Measurements from ENCODE around the gene ARHGAP1. TPM values are rescaled to one million over a fixed set of nuclear protein-coding genes. Genes with fewer than 3 reads are reported as not detected.

The ARHGAP1 gene
- total RNA-seq, 1 donor from 2014 or later: 98.1 TPM

- Mint-ChIP-seq H3K4me3 (ENCODE audit: unreplicated experiment) (no peak overlapping the region), H3K36me3 (ENCODE audit: unreplicated experiment) (peaks cover 28% of the 10 kb centered on the region), H3K27me3 (ENCODE audit: unreplicated experiment) (no peaks in the 10 kb centered on the region), H3K4me1 (ENCODE audit: unreplicated experiment) (peaks cover under 1% of the 10 kb centered on the region), H3K9me3 (ENCODE audit: unreplicated experiment) (no peaks in the 10 kb centered on the region), H3K27ac (ENCODE audit: unreplicated experiment) (no peak overlapping the region)
- no peak for DNase-seq (ENCODE audit: extremely low spot score, unreplicated experiment)
- no peak for TF ChIP-seq CTCF (IDR thresholded peaks at IDR 0.05)
Observed at GRCh38 chr11:46642627-46643335, 57.6 kb downstream of the ARHGAP1 start.

- H3K4me3 Mint-ChIP-seq (ENCODE audit: unreplicated experiment): no peak overlapping the region
- no peaks in the 10 kb centered on the region for H3K9me3 Mint-ChIP-seq (ENCODE audit: unreplicated experiment)
- peaks cover 28% of the 10 kb centered on the region for H3K36me3 Mint-ChIP-seq (ENCODE audit: unreplicated experiment)
- no peaks in the 10 kb centered on the region for H3K27me3 Mint-ChIP-seq (ENCODE audit: unreplicated experiment)
- no peaks in the 10 kb centered on the region for H3K4me1 Mint-ChIP-seq (ENCODE audit: unreplicated experiment)
- TF ChIP-seq CTCF (IDR thresholded peaks at IDR 0.05): no peak
- no peak for DNase-seq (ENCODE audit: extremely low spot score, unreplicated experiment)
- no peak overlapping the region for H3K27ac Mint-ChIP-seq (ENCODE audit: unreplicated experiment)
Observed at GRCh38 chr11:46641639-46642038, 58.8 kb downstream of the ARHGAP1 start.

GRCh38 chr11:46640036-46640788 is 60.2 kb downstream of the ARHGAP1 start:
- Mint-ChIP-seq H3K4me1 (ENCODE audit: unreplicated experiment) (no peaks in the 10 kb centered on the region), H3K27me3 (ENCODE audit: unreplicated experiment) (no peaks in the 10 kb centered on the region), H3K36me3 (ENCODE audit: unreplicated experiment) (peaks cover 25% of the 10 kb centered on the region), H3K4me3 (ENCODE audit: unreplicated experiment) (no peak overlapping the region), H3K9me3 (ENCODE audit: unreplicated experiment) (no peaks in the 10 kb centered on the region), H3K27ac (ENCODE audit: unreplicated experiment) (no peak overlapping the region)
- no peak for TF ChIP-seq CTCF (IDR thresholded peaks at IDR 0.05)
- no peak for DNase-seq (ENCODE audit: extremely low spot score, unreplicated experiment)

GRCh38 chr11:46639197-46639839 is 61.1 kb downstream of the ARHGAP1 start:
- Mint-ChIP-seq H3K27me3 (ENCODE audit: unreplicated experiment) (no peaks in the 10 kb centered on the region), H3K36me3 (ENCODE audit: unreplicated experiment) (peaks cover 25% of the 10 kb centered on the region), H3K4me3 (ENCODE audit: unreplicated experiment) (no peak overlapping the region), H3K4me1 (ENCODE audit: unreplicated experiment) (no peaks in the 10 kb centered on the region), H3K27ac (ENCODE audit: unreplicated experiment) (no peak overlapping the region), H3K9me3 (ENCODE audit: unreplicated experiment) (no peaks in the 10 kb centered on the region)
- DNase-seq (ENCODE audit: extremely low spot score, unreplicated experiment): no peak
- no peak for TF ChIP-seq CTCF (IDR thresholded peaks at IDR 0.05)

- no peak for DNase-seq (ENCODE audit: extremely low spot score, unreplicated experiment)
- Mint-ChIP-seq H3K9me3 (ENCODE audit: unreplicated experiment) (no peaks in the 10 kb centered on the region), H3K27ac (ENCODE audit: unreplicated experiment) (no peak overlapping the region), H3K4me3 (ENCODE audit: unreplicated experiment) (no peak overlapping the region), H3K36me3 (ENCODE audit: unreplicated experiment) (peaks cover 20% of the 10 kb centered on the region), H3K27me3 (ENCODE audit: unreplicated experiment) (no peaks in the 10 kb centered on the region), H3K4me1 (ENCODE audit: unreplicated experiment) (no peaks in the 10 kb centered on the region)
- no peak for TF ChIP-seq CTCF (IDR thresholded peaks at IDR 0.05)
Observed at GRCh38 chr11:46637546-46637945, 62.9 kb downstream of the ARHGAP1 start.

All from osteocyte (in vitro differentiated cells).